ENCODE measurements around the gene CKAP2.

The CKAP2 gene

DNA sequence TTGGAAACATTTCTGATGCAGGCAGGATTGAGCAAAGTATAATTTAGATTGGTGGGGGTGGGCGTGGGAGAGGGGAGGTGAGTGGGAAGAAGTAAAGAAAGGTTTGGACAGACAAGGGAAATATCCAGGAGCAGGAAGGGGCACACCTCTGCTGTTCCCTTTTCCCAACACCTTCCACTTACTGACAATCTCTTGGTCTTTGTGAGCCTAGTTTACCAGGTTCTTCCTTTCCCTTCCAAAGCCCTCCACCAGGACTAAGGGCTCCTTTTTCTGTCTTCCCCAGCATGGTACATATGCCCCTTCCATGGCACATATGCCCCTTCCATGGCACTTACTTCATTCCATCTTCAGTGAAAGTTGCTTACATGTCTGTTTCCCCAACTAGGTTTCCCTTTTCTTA lies 43.1 kb upstream of the CKAP2 start:
- no peak for TF ChIP-seq CTCF (IDR thresholded peaks at IDR 0.05; ENCODE audit: borderline replicate concordance, control extremely low read depth, extremely low read depth, insufficient read depth, missing control alignments)
- in situ Hi-C loops (cut with MboI; ENCODE audit: low sequenced_read_pairs, unreplicated experiment), result no loop called here
- DNase-seq (ENCODE audit: low spot score), result no peak

GRCh38 chr13:52414051-52414450 lies 41.2 kb upstream of the CKAP2 start:
- DNase-seq (ENCODE audit: low spot score), result no peak
- in situ Hi-C loops (cut with MboI; ENCODE audit: low sequenced_read_pairs, unreplicated experiment), result no loop called here
- no peak for TF ChIP-seq CTCF (IDR thresholded peaks at IDR 0.05; ENCODE audit: borderline replicate concordance, control extremely low read depth, extremely low read depth, insufficient read depth, missing control alignments)

DNA sequence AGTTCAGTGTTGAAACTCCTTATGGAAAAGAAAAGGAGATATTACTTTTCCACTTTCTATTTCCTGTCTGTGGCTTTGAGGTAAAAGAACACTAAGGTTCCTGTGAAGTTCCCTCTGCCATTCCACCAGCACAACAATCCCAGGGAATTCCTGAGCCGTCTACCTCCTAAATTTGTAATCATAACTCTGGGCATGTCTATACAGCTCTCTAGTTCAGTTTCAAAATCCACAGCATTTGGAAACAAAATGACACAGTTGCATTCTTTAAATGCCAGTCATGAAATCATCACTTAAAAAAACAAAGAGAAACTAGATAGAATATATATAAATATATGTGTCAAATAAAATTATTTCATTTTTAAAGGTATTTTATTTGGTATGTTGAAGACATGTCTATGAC lies 40.3 kb upstream of the CKAP2 start:
- in situ Hi-C loops (cut with MboI; ENCODE audit: low sequenced_read_pairs, unreplicated experiment), result no loop called here
- no peak for DNase-seq (ENCODE audit: low spot score)
- TF ChIP-seq CTCF (IDR thresholded peaks at IDR 0.05; ENCODE audit: borderline replicate concordance, control extremely low read depth, extremely low read depth, insufficient read depth, missing control alignments), result no peak

DNA sequence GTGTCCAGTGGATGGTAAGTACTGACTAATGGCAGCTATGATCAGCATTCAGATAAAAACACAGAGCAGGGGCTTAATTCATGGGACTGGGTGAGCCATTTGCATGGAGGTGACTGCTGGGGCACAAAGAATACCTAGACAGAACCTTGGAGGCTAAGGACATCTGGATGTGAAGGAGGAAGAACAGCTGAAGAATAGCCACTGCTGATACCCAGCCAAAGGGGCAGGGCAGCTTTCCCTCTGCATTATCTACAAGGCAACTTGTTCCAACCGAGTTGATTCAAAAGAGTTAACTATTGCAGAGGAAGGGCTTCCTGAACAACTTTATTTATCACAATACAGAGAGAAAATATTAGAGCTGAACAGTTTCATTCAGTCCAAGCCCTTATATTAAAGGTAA lies 36.2 kb upstream of the CKAP2 start:
- no peak for TF ChIP-seq CTCF (IDR thresholded peaks at IDR 0.05; ENCODE audit: borderline replicate concordance, control extremely low read depth, extremely low read depth, insufficient read depth, missing control alignments)
- no peak for DNase-seq (ENCODE audit: low spot score)
- in situ Hi-C loops (cut with MboI; ENCODE audit: low sequenced_read_pairs, unreplicated experiment), result no loop called here

- TF ChIP-seq CTCF (IDR thresholded peaks at IDR 0.05; ENCODE audit: borderline replicate concordance, control extremely low read depth, extremely low read depth, insufficient read depth, missing control alignments), result no peak
- in situ Hi-C loops (cut with MboI; ENCODE audit: low sequenced_read_pairs, unreplicated experiment), result no loop called here
- DNase-seq (ENCODE audit: low spot score), result no peak
Observed at GRCh38 chr13:52421216-52421615, 34.1 kb upstream of the CKAP2 start.

DNA sequence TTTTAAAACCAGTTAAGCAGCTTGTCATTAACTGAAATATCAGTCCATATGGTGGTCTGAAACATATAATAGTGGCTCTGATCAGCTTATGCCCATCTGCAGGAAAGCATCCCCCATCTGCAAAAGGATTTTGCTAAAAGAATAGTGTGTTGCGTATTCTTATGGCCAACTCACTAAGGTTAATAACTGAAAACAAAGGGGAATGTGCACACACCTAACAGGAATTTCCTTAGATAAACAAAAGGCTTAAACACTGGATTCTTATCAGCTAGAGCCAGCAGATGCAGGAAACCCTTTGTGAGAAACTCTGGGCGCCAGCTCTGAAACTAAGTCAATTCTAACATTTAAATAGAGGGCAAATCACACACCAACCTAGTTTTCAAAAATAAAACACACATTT lies 27.0 kb upstream of the CKAP2 start:
- no peak for DNase-seq (ENCODE audit: low spot score)
- no peak for TF ChIP-seq CTCF (IDR thresholded peaks at IDR 0.05; ENCODE audit: borderline replicate concordance, control extremely low read depth, extremely low read depth, insufficient read depth, missing control alignments)
- in situ Hi-C loops (cut with MboI; ENCODE audit: low sequenced_read_pairs, unreplicated experiment), result no loop called here

DNA sequence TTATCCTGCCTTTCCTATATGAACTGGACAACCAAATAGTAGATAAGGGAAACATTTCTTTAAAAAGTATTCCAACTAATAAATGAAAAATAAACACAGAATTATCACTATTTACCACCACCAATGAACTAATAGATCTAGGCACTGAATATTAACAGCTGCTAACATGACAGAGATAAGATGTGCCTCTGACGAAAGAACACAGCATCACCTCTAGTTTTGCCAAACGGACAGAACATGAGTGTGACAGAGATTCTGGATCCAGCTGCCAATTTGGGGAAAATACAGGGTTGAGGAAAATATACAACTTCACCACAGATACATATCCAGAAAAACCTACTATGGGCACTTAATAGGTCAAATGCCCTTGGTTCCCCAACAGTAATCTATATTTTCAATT lies 22.8 kb upstream of the CKAP2 start:
- no peak for TF ChIP-seq CTCF (IDR thresholded peaks at IDR 0.05; ENCODE audit: borderline replicate concordance, control extremely low read depth, extremely low read depth, insufficient read depth, missing control alignments)
- no peak for DNase-seq (ENCODE audit: low spot score)
- in situ Hi-C loops (cut with MboI; ENCODE audit: low sequenced_read_pairs, unreplicated experiment), result no loop called here

Measured in GM13976 (cell line).